BJ (cell line): ENCODE results near the gene MRNIP. TPM values are rescaled to one million over a fixed set of nuclear protein-coding genes. Genes with fewer than 3 reads are reported as not detected.

Experiments used
- CTCF ChIA-PET: fragments of 350-600 bp; formaldehyde crosslinking; extraction: SDS; loops from one replicate; lab custom pipeline; 2021; ENCODE audit warnings: antibody characterized with exemption, inconsistent platforms; lab: Yijun Ruan, JAX
- POLR2A ChIA-PET: fragments of 300-600 bp; sonication (Branson Sonifier 250); formaldehyde crosslinking; extraction: SDS; loops from one replicate; lab custom pipeline; 2021; ENCODE audit warnings: antibody characterized with exemption; lab: Charles Lee
- DNase-seq: peaks from one replicate; pipeline ENCODE4 v3.0.0-alpha.2; 2011; ENCODE audit warnings: low read depth
- H3K27me3 ChIP-seq: 2 replicates; pipeline ENCODE4 v1.6.0; 2011; ENCODE audit warnings: low read length; ENCODE audit not compliant: control insufficient read depth, insufficient read depth
- H3K36me3 ChIP-seq: 2 replicates; pipeline ENCODE4 v1.5.1; 2011; ENCODE audit warnings: low read length; ENCODE audit not compliant: control insufficient read depth, insufficient read depth
- H3K4me3 ChIP-seq: 2 replicates; pipeline ENCODE4 v1.5.1; 2011; ENCODE audit warnings: low read depth, mild to moderate bottlenecking, control low read depth, low read length
- CTCF ChIP-seq: IDR thresholded peaks from 2 replicates; pipeline ENCODE4 v1.5.1; 2011; ENCODE audit warnings: low read depth, mild to moderate bottlenecking, control low read depth, inconsistent platforms, low read length, moderate library complexity; ENCODE audit not compliant: insufficient read depth
- polyA plus RNA-seq: library from polyadenylated mRNA; depleted of rRNA; stranded (reverse); fragments of >200 nt; gene quantifications from 2 replicates; pipeline ENCODE4 v1.2.3, GENCODE V29; 2011

Gene MRNIP
- polyA plus RNA-seq, 1 experiment, result 14.1 TPM

- no peak for DNase-seq
- CTCF ChIA-PET, result interaction anchor here (1.6 kb wide), 1 partner anchor 49 kb away, joined by 5 read pairs; no protein-coding TSS in a partner anchor
- TF ChIP-seq CTCF, result no peak
- POLR2A ChIA-PET, result no interaction called here
- Histone ChIP-seq H3K4me3 (no peak overlapping the region), H3K27me3 (no peaks in the 10 kb centered on the region), H3K36me3 (peaks cover 5% of the 10 kb centered on the region; the same call in 1 of the 2 replicates)
Measured at GRCh38 chr5:179812135-179812825, 46.3 kb downstream of the MRNIP start.

GRCh38 chr5:179806250-179807048, 52.2 kb downstream of the MRNIP start, which contains the start of gene MGAT4B:
MGAT4B (minus strand) TSS chr5:179806866; CDS start chr5:179806583, 283 bp downstream.
- peaks cover 8% of the 10 kb centered on the region; the same call in 1 of the 2 replicates for H3K36me3 ChIP-seq
- no peaks in the 10 kb centered on the region for H3K27me3 ChIP-seq
- no peak for TF ChIP-seq CTCF
- ChIA-PET CTCF (interaction anchor here (2.2 kb wide), 1 partner anchor 9 kb away, joined by 6 read pairs; no protein-coding TSS in a partner anchor), POLR2A (interaction anchor here (1.0 kb wide), 1 partner anchor 14 kb away, joined by 3 read pairs; the partner anchor contains the start of gene SQSTM1)
- peak within 1 kb of the TSS; percentile 91 for H3K4me3 ChIP-seq
- DNase-seq, result no peak

- ChIA-PET POLR2A (interaction anchor here (0.7 kb wide), 1 partner anchor 191 kb away, joined by 4 read pairs; no protein-coding TSS in a partner anchor), CTCF (interaction anchor here (0.6 to 2.2 kb wide), 2 partner anchors 8 to 138 kb away, joined by 3 to 6 read pairs; no protein-coding TSS in a partner anchor)
- no peaks in the 10 kb centered on the region for H3K27me3 ChIP-seq
- H3K4me3 ChIP-seq, result peak overlapping the region; percentile 91
- no peak for DNase-seq
- peaks cover 15% of the 10 kb centered on the region for H3K36me3 ChIP-seq
- TF ChIP-seq CTCF, result 0 out of 2 replicates have a peak, but pooled peaks have one; percentile 1
Measured at GRCh38 chr5:179805529-179806249, 52.9 kb downstream of the MRNIP start.

- H3K4me3 ChIP-seq, result peak overlapping the region; percentile 91
- H3K27me3 ChIP-seq, result no peaks in the 10 kb centered on the region
- TF ChIP-seq CTCF, result no peak
- CTCF ChIA-PET, result interaction anchor here (2.2 kb wide), 1 partner anchor 8 kb away, joined by 6 read pairs; no protein-coding TSS in a partner anchor
- DNase-seq, result no peak
- POLR2A ChIA-PET, result interaction anchor here (0.7 kb wide), 1 partner anchor 191 kb away, joined by 4 read pairs; no protein-coding TSS in a partner anchor
- peaks cover 18% of the 10 kb centered on the region for H3K36me3 ChIP-seq
Measured at GRCh38 chr5:179805070-179805528, 53.5 kb downstream of the MRNIP start.
